Tibial nerve (tissue), 4 donors: Measurements from ENCODE around the gene KSR2. TPM values are rescaled to one million over a fixed set of nuclear protein-coding genes. Genes with fewer than 3 reads are reported as not detected.

ENCODE experiments used
- DNase-seq, 2 donors: peaks; one replicate each; pipeline ENCODE4 v3.0.0-alpha.2; 2019; ENCODE audit warnings: low spot score in 2 of 2
- H3K27ac ChIP-seq, 4 donors: fragments of 200-600 bp; sonication (generic) in 3 of 4; one replicate each; pipeline ENCODE4 v1.5.1; 2017 to 2019; ENCODE audit warnings: mild to moderate bottlenecking in 1 of 4
- H3K27me3 ChIP-seq, 2 donors: fragments of 200-600 bp; sonication (generic) in 1 of 2; one replicate each; pipeline versions ENCODE4 v1.5.1 to v1.6.0; 2017 to 2019
- H3K36me3 ChIP-seq, 3 donors: fragments of 200-600 bp; sonication (generic); one replicate each; pipeline ENCODE4 v1.5.1; 2018 to 2019
- H3K4me1 ChIP-seq, 4 donors: fragments of 200-600 bp; sonication (generic) in 3 of 4; one replicate each; pipeline ENCODE4 v1.5.1; 2017 to 2019
- H3K4me3 ChIP-seq, 4 donors: fragments of 200-600 bp; sonication (generic) in 3 of 4; one replicate each; pipeline ENCODE4 v1.5.1; 2017 to 2019; ENCODE audit warnings: mild to moderate bottlenecking in 1 of 4, moderate library complexity in 1 of 4
- H3K9me3 ChIP-seq, 4 donors: fragments of 200-600 bp; sonication (generic) in 3 of 4; one replicate each; pipeline ENCODE4 v1.5.1; 2017 to 2019
- CTCF ChIP-seq, 5 experiments: fragments of 200-600 bp in 3 of 5; fragments of 450-650 bp in 2 of 5; sonication (generic) in 3 of 5; IDR thresholded peaks; one replicate each; pipeline ENCODE4 v1.5.1; 2016 to 2019; ENCODE audit warnings: antibody characterized with exemption in 5 of 5, mild to moderate bottlenecking in 3 of 5, moderate library complexity in 2 of 5
- EP300 ChIP-seq, 2 donors: sonication (generic); formaldehyde crosslinking; IDR thresholded peaks; one replicate each; pipeline ENCODE4 v1.6.1; 2017; ENCODE audit warnings: antibody characterized with exemption in 2 of 2, mild to moderate bottlenecking in 1 of 2
- POLR2A ChIP-seq, 2 donors: fragments of 450-650 bp; IDR thresholded peaks; one replicate each; pipeline ENCODE4 v1.6.1; 2017; ENCODE audit warnings: antibody characterized with exemption in 2 of 2, mild to moderate bottlenecking in 2 of 2, moderate library complexity in 2 of 2
- WGBS, 2 donors: methylation state at CpG; one replicate each; pipeline ENCODE4 v1.1.5; 2018; 5-methylcytosine and 5-hydroxymethylcytosine counted together
- total RNA-seq, 4 donors: library from RNA; depleted of rRNA; stranded (reverse); fragments of >200 nt; gene quantifications; one replicate each; pipeline ENCODE4 v1.1.0, GENCODE V29; 2016

Gene KSR2
- total RNA-seq, 4 donors from 2014 or later: under 0.01 TPM; not detected in 3

GRCh38 chr12:117574655-117575054 is 394.1 kb downstream of the KSR2 start:
- Histone ChIP-seq H3K27ac (no peak overlapping the region), H3K4me3 (no peak overlapping the region), H3K27me3 (no peaks in the 10 kb centered on the region), H3K9me3 (no peaks in the 10 kb centered on the region), H3K4me1 (peaks cover 0 to under 1% (median 0%) of the 10 kb centered on the region in 4 donors), H3K36me3 (no peaks in the 10 kb centered on the region)
- no peak for TF ChIP-seq POLR2A (IDR thresholded peaks at IDR 0.05)
- TF ChIP-seq EP300 (IDR thresholded peaks at IDR 0.05): no peak
- TF ChIP-seq CTCF (IDR thresholded peaks at IDR 0.05): no peak
- DNase-seq: no peak
- WGBS, 2 donors: 76 to 78% methylated on average over 2 of the region's 2 CpGs

- no peaks in the 10 kb centered on the region for H3K27me3 ChIP-seq
- H3K36me3 ChIP-seq: no peaks in the 10 kb centered on the region
- no peak overlapping the region for H3K4me3 ChIP-seq
- H3K27ac ChIP-seq: no peak overlapping the region
- H3K4me1 ChIP-seq: no peaks in the 10 kb centered on the region
- WGBS, 2 donors: 55 to 67% methylated on average over 4 of the region's 4 CpGs
- H3K9me3 ChIP-seq: no peaks in the 10 kb centered on the region
- no peak for TF ChIP-seq EP300 (IDR thresholded peaks at IDR 0.05)
- no peak for TF ChIP-seq CTCF (IDR thresholded peaks at IDR 0.05)
- no peak for TF ChIP-seq POLR2A (IDR thresholded peaks at IDR 0.05)
- no peak for DNase-seq
These were observed 396.0 kb downstream of the KSR2 start for GRCh38 chr12:117572755-117573154.

- Histone ChIP-seq H3K27me3 (no peaks in the 10 kb centered on the region), H3K36me3 (no peaks in the 10 kb centered on the region), H3K27ac (no peak overlapping the region), H3K4me1 (no peaks in the 10 kb centered on the region), H3K9me3 (no peaks in the 10 kb centered on the region), H3K4me3 (no peak overlapping the region)
- WGBS, 2 donors: 50 to 76% methylated on average over 3 of the region's 3 CpGs
- no peak for DNase-seq
- TF ChIP-seq CTCF (IDR thresholded peaks at IDR 0.05): no peak
- no peak for TF ChIP-seq EP300 (IDR thresholded peaks at IDR 0.05)
- TF ChIP-seq POLR2A (IDR thresholded peaks at IDR 0.05): no peak
These were observed 397.5 kb downstream of the KSR2 start for GRCh38 chr12:117571321-117571720.

- TF ChIP-seq POLR2A (IDR thresholded peaks at IDR 0.05) (no peak), CTCF (IDR thresholded peaks at IDR 0.05) (no peak), EP300 (IDR thresholded peaks at IDR 0.05) (no peak)
- no peak overlapping the region for H3K27ac ChIP-seq
- H3K36me3 ChIP-seq: no peaks in the 10 kb centered on the region
- WGBS, 2 donors: 94% methylated on average over 6 of the region's 6 CpGs
- H3K4me3 ChIP-seq: no peak overlapping the region
- DNase-seq: no peak
- no peaks in the 10 kb centered on the region for H3K4me1 ChIP-seq
- no peaks in the 10 kb centered on the region for H3K27me3 ChIP-seq
- H3K9me3 ChIP-seq: no peaks in the 10 kb centered on the region
These were observed 398.2 kb downstream of the KSR2 start for GRCh38 chr12:117570608-117571007.

- no peak for DNase-seq
- H3K9me3 ChIP-seq: no peaks in the 10 kb centered on the region
- H3K4me1 ChIP-seq: no peaks in the 10 kb centered on the region
- no peak overlapping the region for H3K4me3 ChIP-seq
- 49 to 50% methylated on average over 9 of the region's 9 CpGs for WGBS, 2 donors
- no peaks in the 10 kb centered on the region for H3K36me3 ChIP-seq
- no peak overlapping the region for H3K27ac ChIP-seq
- H3K27me3 ChIP-seq: no peaks in the 10 kb centered on the region
- TF ChIP-seq POLR2A (IDR thresholded peaks at IDR 0.05) (no peak), CTCF (IDR thresholded peaks at IDR 0.05) (no peak), EP300 (IDR thresholded peaks at IDR 0.05) (no peak)
These were observed 401.1 kb downstream of the KSR2 start for GRCh38 chr12:117567644-117568216.
